ENCODE data around the gene ANTXR1.

DNA sequence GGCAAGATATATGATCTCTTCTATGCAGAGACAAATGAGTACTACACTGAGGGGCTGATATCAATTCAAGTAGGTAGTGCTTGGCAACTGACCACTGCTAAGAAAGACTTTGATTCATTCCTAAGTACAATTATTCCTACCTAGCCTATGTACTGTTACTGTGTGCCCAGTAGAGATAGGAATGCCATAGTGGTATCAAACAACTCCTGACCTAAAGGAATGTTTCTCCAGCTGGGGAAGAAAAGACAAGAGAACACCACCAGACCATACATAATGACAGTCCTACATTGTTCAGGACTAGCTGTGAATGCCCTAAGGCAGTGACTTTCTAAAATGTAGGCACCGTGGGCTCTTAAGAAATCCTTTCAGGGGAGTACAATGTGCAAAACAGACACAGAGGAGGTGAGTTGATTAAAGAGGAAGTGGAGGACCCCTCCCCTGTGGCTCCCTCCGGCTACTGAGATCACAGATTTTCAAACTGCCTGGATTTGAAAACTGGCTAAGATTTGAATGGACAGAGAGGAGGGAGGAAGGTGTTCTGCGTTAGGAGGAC, 89.1 kb downstream of the ANTXR1 start:
- TF ChIP-seq, protein P1, sequence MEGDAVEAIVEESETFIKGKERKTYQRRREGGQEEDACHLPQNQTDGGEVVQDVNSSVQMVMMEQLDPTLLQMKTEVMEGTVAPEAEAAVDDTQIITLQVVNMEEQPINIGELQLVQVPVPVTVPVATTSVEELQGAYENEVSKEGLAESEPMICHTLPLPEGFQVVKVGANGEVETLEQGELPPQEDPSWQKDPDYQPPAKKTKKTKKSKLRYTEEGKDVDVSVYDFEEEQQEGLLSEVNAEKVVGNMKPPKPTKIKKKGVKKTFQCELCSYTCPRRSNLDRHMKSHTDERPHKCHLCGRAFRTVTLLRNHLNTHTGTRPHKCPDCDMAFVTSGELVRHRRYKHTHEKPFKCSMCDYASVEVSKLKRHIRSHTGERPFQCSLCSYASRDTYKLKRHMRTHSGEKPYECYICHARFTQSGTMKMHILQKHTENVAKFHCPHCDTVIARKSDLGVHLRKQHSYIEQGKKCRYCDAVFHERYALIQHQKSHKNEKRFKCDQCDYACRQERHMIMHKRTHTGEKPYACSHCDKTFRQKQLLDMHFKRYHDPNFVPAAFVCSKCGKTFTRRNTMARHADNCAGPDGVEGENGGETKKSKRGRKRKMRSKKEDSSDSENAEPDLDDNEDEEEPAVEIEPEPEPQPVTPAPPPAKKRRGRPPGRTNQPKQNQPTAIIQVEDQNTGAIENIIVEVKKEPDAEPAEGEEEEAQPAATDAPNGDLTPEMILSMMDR (conservative IDR thresholded peaks at IDR 0.05; ENCODE audit: low read length), result no peak
- no peak for TF ChIP-seq EZH2phosphoT487 (IDR thresholded peaks at IDR 0.05; ENCODE audit: borderline replicate concordance)
